Astrocyte (in vitro differentiated cells and primary cell): ENCODE measurements around the gene UNCX. TPM values are rescaled to one million over a fixed set of nuclear protein-coding genes. Genes with fewer than 3 reads are reported as not detected.
"Not testable (repeated sequence)": the region's sequence is repeated elsewhere in the genome, so short reads cannot be mapped to it uniquely, and the experiment has no call there.

Source experiments
- DNase-seq: peaks from one replicate; pipeline ENCODE4 v3.0.0-alpha.2; 2010; ENCODE audit warnings: low read depth
- FAIRE-seq: peaks from 2 replicates; lab custom pipeline; 2011; peaks lifted over from hg19 to GRCh38; lab: Jason Lieb, UNC
- H2AFZ ChIP-seq: 2 replicates; pipeline ENCODE4 v1.6.0; 2012; ENCODE audit warnings: low read depth, low read length, inconsistent platforms
- H3K27ac ChIP-seq: 2 replicates; pipeline ENCODE4 v1.5.1; 2011; ENCODE audit warnings: low read depth, low read length, inconsistent platforms
- H3K27me3 ChIP-seq: 2 replicates; pipeline ENCODE4 v1.6.0; 2011; ENCODE audit warnings: low read length, inconsistent platforms; ENCODE audit not compliant: insufficient read depth
- H3K36me3 ChIP-seq: 2 replicates; pipeline ENCODE4 v1.5.1; 2011; ENCODE audit warnings: low read length, inconsistent platforms; ENCODE audit not compliant: insufficient read depth
- H3K4me1 ChIP-seq: 2 replicates; pipeline ENCODE4 v1.5.1; 2011; ENCODE audit warnings: low read length, inconsistent platforms; ENCODE audit not compliant: insufficient read depth
- H3K4me2 ChIP-seq: 2 replicates; pipeline ENCODE4 v1.6.0; 2012; ENCODE audit warnings: low read length, inconsistent platforms
- H3K4me3 ChIP-seq: 2 replicates; pipeline ENCODE4 v1.5.1; 2011; ENCODE audit warnings: low read depth, mild to moderate bottlenecking, low read length, inconsistent platforms; ENCODE audit not compliant: insufficient read depth
- H3K79me2 ChIP-seq: 2 replicates; pipeline ENCODE4 v1.6.0; 2012; ENCODE audit warnings: mild to moderate bottlenecking, low read length, inconsistent platforms; ENCODE audit not compliant: insufficient read depth
- H3K9ac ChIP-seq: 2 replicates; pipeline ENCODE4 v1.6.0; 2012; ENCODE audit warnings: mild to moderate bottlenecking, low read length, inconsistent platforms
- H3K9me3 ChIP-seq: 2 replicates; pipeline ENCODE4 v1.5.1; 2012; ENCODE audit warnings: low read depth, mild to moderate bottlenecking, low read length, inconsistent platforms; ENCODE audit not compliant: insufficient read depth
- H4K20me1 ChIP-seq: 2 replicates; pipeline ENCODE4 v1.6.0; 2012; ENCODE audit warnings: low read length, inconsistent platforms; ENCODE audit not compliant: insufficient read depth
- H3K27ac Mint-ChIP-seq: one replicate; pipeline ENCODE4 v1.8.0; 2021; ENCODE audit warnings: mild to moderate bottlenecking, mixed read lengths; ENCODE audit not compliant: unreplicated experiment
- H3K27me3 Mint-ChIP-seq: one replicate; pipeline ENCODE4 v1.8.0; 2021; ENCODE audit warnings: low read depth, mixed read lengths; ENCODE audit not compliant: unreplicated experiment
- H3K36me3 Mint-ChIP-seq: one replicate; pipeline ENCODE4 v1.8.0; 2021; ENCODE audit warnings: low read depth, mixed read lengths; ENCODE audit not compliant: unreplicated experiment
- H3K4me1 Mint-ChIP-seq: one replicate; pipeline ENCODE4 v1.8.0; 2021; ENCODE audit warnings: low read depth, mixed read lengths; ENCODE audit not compliant: unreplicated experiment
- H3K4me3 Mint-ChIP-seq: one replicate; pipeline ENCODE4 v1.8.0; 2021; ENCODE audit warnings: mild to moderate bottlenecking, moderate library complexity, mixed read lengths; ENCODE audit not compliant: unreplicated experiment
- H3K9me3 Mint-ChIP-seq: one replicate; pipeline ENCODE4 v1.8.0; 2021; ENCODE audit warnings: mild to moderate bottlenecking, mixed read lengths; ENCODE audit not compliant: unreplicated experiment
- EZH2 ChIP-seq: IDR thresholded peaks from 2 replicates; pipeline ENCODE4 v1.6.1; 2012; ENCODE audit warnings: mild to moderate bottlenecking, low read length, inconsistent platforms; ENCODE audit not compliant: insufficient read depth
- total RNA-seq: library from RNA; stranded (reverse); gene quantifications from 2 replicates; pipeline ENCODE4 v1.2.1, GENCODE V29; 2021
- TF ChIP-seq, protein P1 (sequence below): IDR thresholded peaks from 2 replicates; pipeline ENCODE4 v1.5.1; 2011; ENCODE audit warnings: low read depth, mild to moderate bottlenecking, inconsistent platforms, low read length, moderate library complexity; ENCODE audit not compliant: insufficient read depth

UNCX gene
- total RNA-seq, 1 donor from 2014 or later: not detected

DNA sequence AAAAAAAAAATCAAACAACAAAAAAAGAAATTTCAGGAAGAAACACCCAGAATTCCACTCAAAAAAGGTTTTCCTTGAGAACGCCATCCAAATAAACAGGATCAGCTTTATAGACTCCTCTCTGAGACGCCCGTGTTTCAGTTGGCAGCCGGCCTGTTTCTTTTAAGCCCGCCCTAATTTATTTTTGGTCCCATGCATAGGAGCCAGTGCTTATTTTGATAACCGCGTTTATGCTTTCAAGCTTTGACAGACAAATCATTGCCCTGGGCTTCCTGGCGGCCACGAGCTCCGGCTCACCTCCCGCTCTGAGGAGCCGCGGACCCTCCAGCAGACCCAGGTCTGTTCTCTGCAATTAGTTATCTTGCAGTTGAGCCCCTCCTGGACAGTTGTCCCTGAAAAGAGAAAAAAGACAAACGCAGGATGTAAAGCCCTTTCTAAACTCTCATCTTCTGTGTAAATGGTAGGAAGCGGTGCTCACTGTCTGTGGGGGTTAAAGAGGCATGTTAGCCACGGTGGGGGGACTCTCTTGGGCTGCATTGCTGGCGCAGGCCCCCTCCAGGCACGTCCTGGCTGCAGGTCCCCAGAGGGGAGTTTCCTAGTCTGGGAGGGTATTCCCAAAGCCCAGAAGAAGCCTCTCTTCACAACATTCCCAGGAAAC is 22.2 kb upstream of the UNCX start:
- Mint-ChIP-seq H3K4me3 (no peak overlapping the region), H3K9me3 (no peaks in the 10 kb centered on the region), H3K27ac (no peak overlapping the region), H3K27me3 (peaks cover 42% of the 10 kb centered on the region), H3K36me3 (no peaks in the 10 kb centered on the region), H3K4me1 (no peaks in the 10 kb centered on the region)
- no peak overlapping the region for H2AFZ ChIP-seq
- H3K9ac ChIP-seq: no peak overlapping the region
- H3K4me1 ChIP-seq: no peaks in the 10 kb centered on the region
- H3K27ac ChIP-seq: no peak overlapping the region
- peaks cover 48% of the 10 kb centered on the region for H3K27me3 ChIP-seq
- H3K4me2 ChIP-seq: no peak overlapping the region
- no peaks in the 10 kb centered on the region for H3K79me2 ChIP-seq
- H4K20me1 ChIP-seq: no peaks in the 10 kb centered on the region
- FAIRE-seq (no peak), DNase-seq (no peak)
- TF ChIP-seq, protein P1, sequence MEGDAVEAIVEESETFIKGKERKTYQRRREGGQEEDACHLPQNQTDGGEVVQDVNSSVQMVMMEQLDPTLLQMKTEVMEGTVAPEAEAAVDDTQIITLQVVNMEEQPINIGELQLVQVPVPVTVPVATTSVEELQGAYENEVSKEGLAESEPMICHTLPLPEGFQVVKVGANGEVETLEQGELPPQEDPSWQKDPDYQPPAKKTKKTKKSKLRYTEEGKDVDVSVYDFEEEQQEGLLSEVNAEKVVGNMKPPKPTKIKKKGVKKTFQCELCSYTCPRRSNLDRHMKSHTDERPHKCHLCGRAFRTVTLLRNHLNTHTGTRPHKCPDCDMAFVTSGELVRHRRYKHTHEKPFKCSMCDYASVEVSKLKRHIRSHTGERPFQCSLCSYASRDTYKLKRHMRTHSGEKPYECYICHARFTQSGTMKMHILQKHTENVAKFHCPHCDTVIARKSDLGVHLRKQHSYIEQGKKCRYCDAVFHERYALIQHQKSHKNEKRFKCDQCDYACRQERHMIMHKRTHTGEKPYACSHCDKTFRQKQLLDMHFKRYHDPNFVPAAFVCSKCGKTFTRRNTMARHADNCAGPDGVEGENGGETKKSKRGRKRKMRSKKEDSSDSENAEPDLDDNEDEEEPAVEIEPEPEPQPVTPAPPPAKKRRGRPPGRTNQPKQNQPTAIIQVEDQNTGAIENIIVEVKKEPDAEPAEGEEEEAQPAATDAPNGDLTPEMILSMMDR: no peak
- TF ChIP-seq EZH2: no peak
- no peaks in the 10 kb centered on the region for H3K9me3 ChIP-seq
- H3K36me3 ChIP-seq: no peaks in the 10 kb centered on the region
- no peak overlapping the region for H3K4me3 ChIP-seq

DNA sequence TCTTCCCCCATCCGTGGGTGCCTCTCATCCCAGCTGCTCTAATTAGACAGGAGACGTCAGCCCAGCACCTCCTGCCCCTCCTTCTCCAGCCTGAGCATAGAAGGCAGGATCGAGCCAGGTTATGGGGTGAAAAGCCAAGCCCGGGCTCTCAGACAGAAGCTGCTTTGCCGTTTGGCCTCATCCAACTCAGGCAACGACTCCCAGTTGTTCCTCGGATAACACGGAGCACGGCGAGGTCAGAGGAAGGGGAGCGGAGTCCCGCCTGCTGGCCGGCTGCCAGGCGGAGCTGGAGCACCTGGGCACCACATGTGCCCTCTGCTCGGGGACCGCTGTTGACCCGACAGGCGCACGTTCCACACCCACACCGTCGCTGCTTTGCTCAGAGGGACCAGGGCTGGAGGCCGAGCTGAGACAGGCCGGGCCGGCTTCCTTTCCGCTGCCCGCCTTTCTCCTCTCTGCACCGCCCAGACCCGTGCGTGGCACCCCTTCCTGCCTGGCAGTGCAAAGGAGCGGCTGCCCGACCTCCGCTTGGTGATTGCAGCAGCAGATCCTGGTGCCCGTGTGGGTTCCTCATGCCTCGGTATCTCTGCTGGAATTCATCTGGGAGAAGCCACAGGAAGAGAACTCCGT is 21.6 kb upstream of the UNCX start:
- H3K27me3 Mint-ChIP-seq: peaks cover 46% of the 10 kb centered on the region
- Histone ChIP-seq H3K4me1 (no peaks in the 10 kb centered on the region), H3K27me3 (peaks cover 45% of the 10 kb centered on the region), H2AFZ (no peak overlapping the region), H3K4me2 (no peak overlapping the region), H3K4me3 (no peak overlapping the region), H3K36me3 (no peaks in the 10 kb centered on the region), H3K79me2 (no peaks in the 10 kb centered on the region), H3K9me3 (no peaks in the 10 kb centered on the region), H3K9ac (no peak overlapping the region), H3K27ac (no peak overlapping the region), H4K20me1 (no peaks in the 10 kb centered on the region)
- DNase-seq: no peak
- no peaks in the 10 kb centered on the region for H3K4me1 Mint-ChIP-seq
- H3K9me3 Mint-ChIP-seq: no peaks in the 10 kb centered on the region
- no peak overlapping the region for H3K27ac Mint-ChIP-seq
- TF ChIP-seq, protein P1: no peak
- TF ChIP-seq EZH2: peak; percentile 88
- FAIRE-seq: no peak
- no peaks in the 10 kb centered on the region for H3K36me3 Mint-ChIP-seq
- no peak overlapping the region for H3K4me3 Mint-ChIP-seq

DNA sequence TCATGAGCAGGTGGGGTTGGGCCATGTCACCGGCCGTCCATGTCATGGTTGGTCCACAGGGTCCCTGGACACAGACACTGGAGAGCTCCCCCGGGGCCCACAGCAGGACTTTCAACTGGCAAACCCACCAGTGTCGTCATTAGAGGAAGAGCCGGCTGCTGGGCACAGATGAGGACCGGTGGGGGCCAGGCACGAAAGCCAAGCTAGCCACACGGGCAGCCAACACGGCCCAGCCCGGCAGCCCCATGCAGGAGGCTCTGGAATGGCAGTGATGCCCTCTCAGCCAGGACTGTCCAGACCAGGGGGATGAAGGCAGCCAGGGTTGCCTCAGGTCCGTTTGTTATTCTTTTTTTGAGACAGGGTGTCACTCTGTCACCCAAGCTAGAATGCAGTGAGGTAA is 21.1 kb upstream of the UNCX start:
- TF ChIP-seq, protein P1: no peak
- TF ChIP-seq EZH2: peak; percentile 22
- H3K36me3 ChIP-seq: no peaks in the 10 kb centered on the region
- H3K79me2 ChIP-seq: no peaks in the 10 kb centered on the region
- DNase-seq (no peak), FAIRE-seq (no peak)
- H3K4me2 ChIP-seq: no peak overlapping the region
- H3K9me3 ChIP-seq: no peaks in the 10 kb centered on the region
- no peaks in the 10 kb centered on the region for H3K4me1 Mint-ChIP-seq
- H3K27ac Mint-ChIP-seq: no peak overlapping the region
- no peaks in the 10 kb centered on the region for H3K4me1 ChIP-seq
- H3K9ac ChIP-seq: no peak overlapping the region
- H3K9me3 Mint-ChIP-seq: no peaks in the 10 kb centered on the region
- no peak overlapping the region for H3K27ac ChIP-seq
- H3K36me3 Mint-ChIP-seq: no peaks in the 10 kb centered on the region
- no peak overlapping the region for H3K4me3 Mint-ChIP-seq
- no peak overlapping the region for H2AFZ ChIP-seq
- peaks cover 46% of the 10 kb centered on the region for H3K27me3 ChIP-seq
- H4K20me1 ChIP-seq: no peaks in the 10 kb centered on the region
- H3K27me3 Mint-ChIP-seq: peaks cover 46% of the 10 kb centered on the region
- no peak overlapping the region for H3K4me3 ChIP-seq

DNA sequence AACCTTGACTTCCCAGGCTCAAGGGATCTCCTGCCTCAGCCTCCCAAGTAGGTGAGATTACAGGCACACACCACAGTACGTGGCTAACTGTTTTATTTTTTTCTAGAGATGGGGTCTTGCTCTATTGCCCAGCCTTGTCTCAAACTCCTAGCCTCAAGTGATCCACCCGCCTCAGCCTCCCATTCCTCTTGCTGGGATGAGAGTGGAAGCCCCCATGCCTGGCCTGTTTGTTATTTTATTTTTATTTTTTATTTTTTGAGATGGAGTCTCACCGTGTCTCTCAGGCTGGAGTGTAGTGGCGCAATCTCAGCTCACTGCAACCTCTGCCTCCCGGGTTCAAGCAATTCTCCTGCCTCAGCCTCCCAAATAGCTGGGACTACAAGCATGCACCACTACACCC is 20.6 kb upstream of the UNCX start:
- H3K9me3 Mint-ChIP-seq, H3K9me3 ChIP-seq, H3K36me3 ChIP-seq, H3K36me3 Mint-ChIP-seq, H3K4me3 ChIP-seq, H3K4me1 Mint-ChIP-seq, FAIRE-seq, H2AFZ ChIP-seq, H3K27ac Mint-ChIP-seq, H3K4me3 Mint-ChIP-seq, H3K4me2 ChIP-seq, H4K20me1 ChIP-seq, H3K9ac ChIP-seq, DNase-seq, H3K79me2 ChIP-seq, H3K4me1 ChIP-seq, H3K27ac ChIP-seq: not testable (repeated sequence)
- H3K27me3 Mint-ChIP-seq: peaks cover 48% of the 10 kb centered on the region
- H3K27me3 ChIP-seq: peaks cover 48% of the 10 kb centered on the region
